DMS 273 (cell line): Measurements from ENCODE around the gene TBPL1.
"Not testable (repeated sequence)": the region's sequence is repeated elsewhere in the genome, so short reads cannot be mapped to it uniquely, and the experiment has no call there.

Experiments
- DNase-seq: peaks from one replicate; lab custom pipeline; 2025; ENCODE audit not compliant: unreplicated experiment; lab: John Stamatoyannopoulos, UW

Gene TBPL1

GRCh38 chr6:133952815-133953633, at the start of gene TBPL1:
Gene TBPL1 (plus strand): TSS chr6:133953224. CDS start chr6:133980126, 26,902 bp downstream.
- DNase-seq = peak; percentile 99

- DNase-seq = no peak
These were observed 49.2 kb upstream of the TBPL1 start for GRCh38 chr6:133903855-133904254.

GRCh38 chr6:133906050-133906449, 47.0 kb upstream of the TBPL1 start:
- no peak for DNase-seq

GRCh38 chr6:133916650-133917151, 36.3 kb upstream of the TBPL1 start:
- peak; percentile 94 for DNase-seq

- DNase-seq = no peak
These were observed 35.2 kb upstream of the TBPL1 start for GRCh38 chr6:133917781-133918180.

GRCh38 chr6:133918208-133918930, 34.7 kb upstream of the TBPL1 start:
- peak; percentile 67 for DNase-seq

DNA sequence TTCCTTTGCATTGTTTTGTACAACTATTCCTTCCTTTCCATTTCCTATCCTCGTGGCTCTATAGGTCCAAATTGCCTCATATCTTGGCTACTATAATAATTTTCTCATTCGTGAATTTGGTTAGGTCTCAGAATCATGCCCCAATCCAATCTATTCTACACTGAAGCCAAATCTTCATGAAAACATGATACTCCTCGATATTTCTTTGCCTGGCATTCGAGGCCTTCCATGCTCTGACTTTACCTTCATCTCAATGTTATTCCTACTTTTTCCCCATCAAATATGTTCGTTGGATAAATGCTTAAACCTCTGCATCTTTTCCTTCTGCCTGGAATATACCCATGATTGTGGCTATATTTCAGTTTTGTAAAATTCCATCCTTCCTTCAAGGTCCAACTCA, 33.7 kb upstream of the TBPL1 start:
- DNase-seq = no peak

GRCh38 chr6:133921249-133921859, 31.7 kb upstream of the TBPL1 start:
- DNase-seq = peak; percentile 94

GRCh38 chr6:133923938-133924593, 29.0 kb upstream of the TBPL1 start:
- DNase-seq = peak; percentile 84

DNA sequence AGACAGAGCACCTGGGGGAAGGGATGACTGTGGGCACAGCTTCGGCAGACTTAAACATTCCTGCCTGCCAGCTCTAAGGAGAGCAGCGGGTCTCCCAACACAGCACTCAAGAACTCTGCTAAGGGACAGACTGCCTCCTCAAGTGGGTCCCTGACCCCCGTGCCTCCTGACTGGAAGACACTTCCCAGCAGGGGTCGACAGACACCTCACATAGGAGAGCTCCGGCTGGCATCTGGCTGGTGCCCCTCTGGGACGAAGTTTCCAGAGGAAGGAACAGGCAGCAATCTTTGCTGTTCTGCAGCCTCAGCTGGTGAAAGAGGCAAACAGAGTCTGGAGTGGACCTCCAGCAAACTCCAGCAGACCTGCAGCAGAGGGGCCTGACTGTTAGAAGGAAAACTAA, 21.8 kb upstream of the TBPL1 start:
- DNase-seq = peak; percentile 20

DNA sequence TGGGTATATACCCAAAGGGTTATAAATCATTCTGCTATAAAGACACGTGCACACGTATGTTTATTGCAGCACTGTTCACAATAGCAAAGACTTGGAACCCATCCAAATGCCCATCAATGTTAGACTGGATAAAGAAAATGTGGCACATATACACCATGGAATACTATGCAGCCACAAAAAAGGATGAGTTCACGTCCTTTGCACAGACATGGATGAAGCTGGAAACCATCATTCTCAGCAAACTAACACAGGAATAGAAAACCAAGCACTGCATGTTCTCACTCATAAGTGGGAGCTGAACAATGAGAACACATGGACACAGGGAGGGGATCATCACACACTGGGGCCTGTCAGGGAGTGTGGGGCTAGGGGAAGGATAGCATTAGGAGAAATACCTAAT, 16.7 kb upstream of the TBPL1 start:
- not testable (repeated sequence) for DNase-seq

DNA sequence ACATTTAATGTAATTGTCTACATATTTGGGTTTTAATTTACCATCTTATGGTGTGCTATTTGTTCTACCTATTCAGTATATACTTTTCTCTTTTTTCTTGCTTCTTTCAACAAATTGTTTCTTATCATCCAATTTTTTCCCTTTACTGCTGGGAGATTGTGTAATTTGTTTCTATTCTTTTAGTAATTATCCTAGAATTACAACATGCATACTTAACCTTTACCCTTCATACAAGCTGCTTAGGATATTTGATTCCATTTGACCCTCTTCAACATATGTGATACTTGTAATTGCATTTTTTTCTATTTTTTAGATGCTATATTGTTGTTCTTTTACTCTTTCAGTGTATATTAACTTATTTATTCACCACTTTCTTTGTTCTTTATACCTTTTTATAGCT, 15.1 kb upstream of the TBPL1 start:
- DNase-seq = no peak

DNA sequence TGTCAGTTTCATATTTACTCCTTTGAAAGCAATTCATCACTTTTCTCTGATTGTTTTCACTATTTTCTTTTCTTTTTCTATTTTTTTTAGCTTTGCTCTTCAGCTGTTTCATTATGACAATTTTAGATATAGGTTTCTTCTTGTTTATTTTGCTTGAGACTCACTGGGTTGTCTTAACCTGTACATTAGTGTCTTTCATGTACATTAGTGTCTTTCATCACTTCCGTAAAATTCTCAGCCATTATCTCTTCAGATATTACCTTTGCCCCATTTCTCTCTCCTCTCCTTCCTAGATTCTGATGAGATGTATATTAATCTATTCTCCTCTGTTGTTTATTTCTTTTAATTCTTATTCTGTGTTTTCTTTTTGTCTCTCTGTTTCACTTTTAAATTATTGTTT, 14.5 kb upstream of the TBPL1 start:
- no peak for DNase-seq

DNA sequence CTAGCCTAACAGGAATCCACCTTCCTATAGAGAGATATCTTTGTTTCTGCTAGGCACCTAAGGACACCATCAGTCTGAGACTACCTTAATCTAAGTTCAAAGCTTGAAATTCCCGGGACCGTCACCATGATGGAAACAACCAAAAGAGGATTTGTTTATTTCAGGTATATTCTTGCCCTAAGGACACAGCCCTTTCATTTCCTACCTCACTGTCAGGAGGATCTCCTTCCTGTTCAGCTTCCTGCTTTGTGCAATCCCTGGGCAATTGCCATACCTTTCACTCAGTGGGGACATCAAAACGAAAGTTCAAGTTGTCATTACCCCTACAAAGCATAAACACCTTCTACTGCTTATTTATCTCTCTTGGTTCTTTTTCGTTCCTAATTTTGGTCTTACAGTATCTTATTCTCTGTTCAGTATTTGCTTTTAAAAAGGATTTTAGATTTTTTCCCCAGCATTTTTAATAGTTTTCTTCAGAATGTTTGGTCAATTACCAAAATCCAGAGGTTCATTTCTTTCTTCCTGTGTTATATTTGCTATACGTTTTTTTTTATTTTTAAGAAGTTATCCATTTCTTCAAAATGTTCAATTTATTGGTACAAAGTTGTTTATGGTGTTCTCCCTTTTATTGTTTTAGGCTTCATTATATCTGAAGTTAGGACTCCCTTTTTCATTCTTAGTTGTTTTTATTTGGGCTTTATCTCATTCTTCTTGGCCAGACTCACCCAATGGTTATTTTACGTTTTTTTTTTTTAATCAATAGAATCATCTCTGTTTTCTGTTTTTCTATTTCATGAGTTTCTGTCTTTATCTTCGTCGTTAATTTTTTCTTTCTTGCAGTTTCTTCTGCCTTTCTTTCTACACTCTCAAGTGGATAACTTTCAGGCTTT, 13.0 kb upstream of the TBPL1 start:
- DNase-seq = no peak

DNA sequence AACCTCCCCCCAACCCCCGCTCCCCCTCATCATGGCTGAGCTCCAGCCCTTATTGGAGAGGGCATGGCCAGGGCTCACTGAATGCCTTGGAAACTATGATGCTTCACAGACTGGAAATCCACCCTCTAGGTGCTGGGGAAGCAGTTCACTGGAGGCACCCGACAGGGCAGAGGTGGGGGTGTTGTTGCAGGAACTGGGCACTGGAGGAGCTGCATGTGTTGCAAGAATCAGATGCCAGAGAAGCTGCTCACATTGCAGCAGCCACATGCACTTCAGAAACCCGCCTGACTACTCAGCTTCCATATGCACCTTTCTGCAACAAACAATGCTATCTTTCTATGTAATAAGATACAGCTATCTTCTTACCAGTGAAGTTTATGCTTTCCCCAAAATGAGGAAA, 7.9 kb upstream of the TBPL1 start:
- peak; percentile 43 for DNase-seq

DNA sequence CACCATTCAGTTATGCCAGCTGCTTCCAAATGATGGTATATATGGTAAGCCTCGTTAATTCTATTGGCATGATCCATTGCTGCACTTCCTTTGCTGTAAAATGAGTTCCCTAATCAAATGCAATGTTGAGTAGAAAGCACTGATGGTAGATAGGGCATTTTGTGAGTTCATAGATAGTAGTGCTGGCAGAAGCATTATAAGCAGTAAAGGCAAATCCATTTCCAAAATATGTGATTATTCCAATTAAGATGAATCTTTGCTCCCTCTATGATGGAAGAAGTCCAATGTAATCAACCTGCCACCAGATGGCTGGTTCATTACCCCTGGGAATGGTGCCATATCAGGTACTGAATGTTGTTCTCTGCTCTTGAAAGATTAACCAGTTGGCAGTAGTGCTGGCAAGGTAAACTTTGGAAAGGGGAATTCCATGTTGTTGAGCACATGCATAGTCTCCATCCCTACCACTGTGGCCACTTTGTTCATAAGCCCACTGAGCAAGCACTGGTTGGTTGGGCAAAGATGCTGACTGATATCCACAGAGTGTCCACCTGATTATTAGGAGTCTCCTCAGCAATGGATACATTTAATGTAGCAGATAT, 5.6 kb upstream of the TBPL1 start:
- peak; percentile 81 for DNase-seq

DNA sequence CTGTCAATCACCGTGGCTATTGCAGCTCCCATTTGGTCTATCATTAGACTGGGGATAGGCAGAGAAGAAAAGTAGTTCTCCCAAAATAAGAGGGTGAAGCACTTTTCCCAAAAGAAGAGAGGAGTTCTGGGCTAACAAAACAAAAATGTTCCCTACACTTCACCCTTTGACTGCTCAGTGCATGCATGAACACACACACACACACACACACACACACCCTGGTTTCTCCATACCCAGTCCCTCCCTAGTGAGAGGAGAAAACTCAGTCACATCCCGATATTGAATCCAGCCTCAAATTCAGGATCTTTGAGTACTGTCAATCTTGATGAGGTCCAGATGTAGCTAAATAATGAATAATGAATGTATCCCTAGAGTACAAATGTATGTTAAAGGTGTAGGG, 4.6 kb upstream of the TBPL1 start:
- peak; percentile 22 for DNase-seq

- DNase-seq = no peak
These were observed 1.8 kb upstream of the TBPL1 start for GRCh38 chr6:133951227-133951626.

- peak; percentile 88 for DNase-seq
These were observed 876 bp upstream of the TBPL1 start for GRCh38 chr6:133951881-133952814.
